Hematopoietic multipotent progenitor cell (in vitro differentiated cells): Measurements from ENCODE around the gene IRF8. TPM values are rescaled to one million over a fixed set of nuclear protein-coding genes. Genes with fewer than 3 reads are reported as not detected.
A peak's percentile ranks its signal among the peaks of the same experiment; 100 is the strongest.

Experiments used
- DNase-seq, 3 donors: peaks; one replicate each; pipeline ENCODE4 v3.0.0-alpha.2; 2011 to 2015; ENCODE audit warnings: low read depth in 2 of 3, low spot score in 2 of 3
- total RNA-seq: library from RNA; depleted of rRNA; stranded (reverse); fragments of >200 nt; gene quantifications from one replicate; pipeline ENCODE4 v1.2.3, GENCODE V29; 2012

IRF8 gene
- total RNA-seq, 1 donor = 19.7 TPM

DNA sequence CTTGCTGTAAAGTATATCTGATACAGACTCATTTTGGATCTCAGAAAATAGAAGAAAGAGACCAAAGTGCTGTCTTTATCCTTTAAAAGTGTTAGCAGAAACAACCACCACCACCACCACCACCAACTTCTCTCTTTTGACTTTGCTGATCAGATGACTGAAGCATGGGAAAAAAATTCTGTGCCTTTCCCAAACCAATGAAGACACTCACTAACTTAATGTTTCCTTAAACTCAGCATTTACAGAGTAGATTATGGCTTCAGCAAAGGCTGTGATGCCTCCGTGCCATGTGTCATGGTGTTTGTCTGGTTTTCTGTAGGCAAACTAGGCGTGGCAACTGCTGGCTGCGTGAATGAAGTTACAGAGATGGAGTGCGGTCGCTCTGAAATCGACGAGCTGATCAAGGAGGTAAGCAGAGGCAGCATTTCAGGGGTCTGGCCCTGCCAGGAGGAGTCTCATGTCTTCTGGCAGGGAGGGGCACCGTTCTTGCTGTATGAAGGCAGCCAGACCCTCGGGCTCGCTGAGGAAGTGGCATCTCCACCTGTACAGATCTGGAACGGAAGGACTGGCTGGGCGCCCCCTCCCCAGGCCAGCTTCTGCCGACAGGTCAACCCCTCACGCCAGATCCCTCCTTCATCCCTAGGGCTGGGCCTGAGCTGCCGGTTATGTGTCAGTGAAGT lies 12.4 kb downstream of the IRF8 start:
- no peak for DNase-seq

DNA sequence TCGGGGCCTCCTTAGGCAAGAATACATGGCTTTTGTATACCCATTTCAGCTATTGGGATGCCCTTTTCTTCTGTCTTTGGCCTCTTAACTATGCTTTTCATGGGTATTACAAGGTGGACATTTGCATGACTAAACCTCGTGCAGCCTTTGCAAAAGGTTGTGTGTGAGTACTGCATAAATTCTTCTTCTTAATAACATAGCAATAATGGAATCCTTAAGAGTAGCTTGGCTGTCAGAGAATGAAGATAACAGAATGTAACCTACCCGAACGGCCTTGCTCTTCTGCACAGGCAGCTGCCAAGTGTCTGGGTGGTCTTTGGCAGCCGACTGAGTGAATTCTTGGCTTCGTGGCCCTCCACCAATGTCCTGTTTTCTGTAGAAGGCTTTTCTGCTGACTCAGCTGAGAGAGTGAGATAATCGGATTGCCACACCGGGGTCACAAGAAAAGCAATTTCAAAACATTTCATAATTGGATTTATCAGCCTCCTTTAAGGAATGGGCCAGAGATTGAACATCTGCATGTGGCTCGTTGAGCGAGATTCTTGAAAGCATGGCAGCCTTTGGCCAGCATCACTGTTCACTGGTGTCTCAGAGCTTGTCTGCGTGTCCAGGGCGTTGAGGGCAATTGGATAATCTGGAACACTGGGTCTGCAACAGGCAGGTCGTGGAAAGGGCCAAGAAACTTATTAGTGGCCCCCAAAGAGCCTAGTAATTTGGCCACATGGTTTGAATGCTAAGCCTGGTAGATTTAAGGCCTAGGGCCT lies 13.4 kb downstream of the IRF8 start:
- DNase-seq = no peak

DNA sequence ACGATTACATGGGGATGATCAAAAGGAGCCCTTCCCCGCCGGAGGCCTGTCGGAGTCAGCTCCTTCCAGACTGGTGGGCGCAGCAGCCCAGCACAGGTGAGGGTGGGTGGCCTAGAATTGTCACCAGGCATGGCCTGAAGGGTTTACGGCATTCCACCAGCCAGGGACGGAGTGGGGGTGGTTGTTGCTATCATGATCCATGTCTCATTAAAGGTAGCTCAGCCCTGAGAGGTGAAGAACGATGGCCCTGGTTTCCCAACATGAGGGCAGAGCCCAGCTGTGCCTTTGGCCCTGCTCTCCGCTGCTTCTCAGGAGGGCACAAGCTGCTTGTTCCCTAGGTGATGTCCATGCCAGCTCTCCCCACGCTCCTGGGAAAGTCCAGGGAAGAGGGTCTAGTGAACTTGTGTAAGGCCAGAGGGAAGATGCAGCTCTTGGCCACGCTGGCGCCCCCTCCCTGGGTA lies 14.2 kb downstream of the IRF8 start:
- no peak for DNase-seq

DNA sequence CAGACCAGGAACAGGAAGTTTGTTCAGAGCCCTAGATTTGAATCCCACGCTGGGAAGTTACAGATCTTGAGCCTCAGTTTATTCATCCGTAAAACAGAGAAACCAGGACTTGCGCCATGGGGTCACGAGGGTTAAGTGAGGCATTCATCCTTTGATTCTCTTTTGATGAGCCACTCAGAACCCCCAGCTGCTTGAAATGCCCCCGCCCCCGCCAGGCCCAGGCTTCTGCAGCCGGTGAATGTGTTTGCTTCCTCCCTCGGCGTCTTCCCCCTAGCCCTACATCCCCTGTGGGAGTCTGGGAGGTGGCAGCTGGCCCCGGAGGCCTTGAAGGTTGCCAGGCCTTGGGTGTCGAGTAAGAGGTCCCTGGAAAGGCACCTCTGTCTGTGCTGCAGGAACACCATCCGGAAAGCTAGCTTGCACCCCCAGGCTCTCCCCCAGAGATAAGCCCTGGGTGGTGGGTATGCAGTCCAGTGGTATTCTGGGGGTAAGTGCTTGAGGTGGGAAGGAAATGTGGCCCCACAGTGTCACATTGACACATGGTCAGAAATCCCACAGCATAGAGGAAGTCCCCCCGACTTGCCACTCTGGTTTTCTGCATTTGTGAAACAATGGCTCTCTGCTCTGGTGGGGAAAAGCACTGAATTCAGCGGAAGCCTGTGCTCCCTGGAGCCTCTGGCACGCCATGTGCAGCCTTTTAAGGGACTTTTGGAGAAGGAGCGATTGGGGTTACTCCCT lies 14.9 kb downstream of the IRF8 start:
- DNase-seq = no peak

DNA sequence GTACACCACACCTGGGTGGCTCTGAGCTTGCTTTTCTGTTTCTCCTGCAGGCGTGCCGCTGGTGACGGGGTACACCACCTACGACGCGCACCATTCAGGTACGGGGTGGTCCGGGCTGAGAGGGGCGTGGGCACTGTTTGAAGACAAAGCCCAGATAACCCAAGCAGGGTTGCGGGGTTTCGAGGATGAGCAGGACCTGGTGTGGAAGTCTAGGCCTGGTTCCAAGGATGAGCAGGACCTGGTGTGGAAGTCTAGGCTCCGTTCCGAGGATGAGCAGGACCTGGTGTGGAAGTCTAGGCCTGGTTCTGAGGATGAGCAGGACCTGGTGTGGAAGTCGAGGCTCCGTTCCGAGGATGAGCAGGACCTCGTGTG lies 15.4 kb downstream of the IRF8 start:
- no peak for DNase-seq

- no peak for DNase-seq
Measured at GRCh38 chr16:85915125-85915845, 16.3 kb downstream of the IRF8 start.

GRCh38 chr16:85916141-85916890 lies 17.4 kb downstream of the IRF8 start:
- peak in 1 of 3 donors; percentile 39 for DNase-seq

GRCh38 chr16:85917012-85917411 lies 18.1 kb downstream of the IRF8 start:
- DNase-seq = no peak

DNA sequence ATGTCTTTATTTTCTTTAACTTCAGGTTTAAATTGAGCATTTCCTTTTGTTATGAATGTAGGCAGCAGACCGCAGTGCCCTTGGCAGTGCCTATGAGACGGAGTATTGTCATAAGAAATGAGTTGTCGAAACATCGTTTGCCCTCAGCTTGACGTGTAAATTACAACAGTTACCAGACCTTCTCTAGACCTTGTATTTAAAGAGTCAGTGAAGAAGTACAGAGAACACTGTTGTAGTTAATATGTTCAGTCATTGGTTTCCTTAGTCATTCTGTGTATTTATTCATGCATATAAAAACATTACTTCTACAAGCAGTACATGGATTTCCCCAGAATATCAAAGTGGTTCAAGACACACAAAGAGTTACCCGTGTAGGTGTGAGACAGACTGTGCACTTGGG lies 19.0 kb downstream of the IRF8 start:
- DNase-seq = no peak

DNA sequence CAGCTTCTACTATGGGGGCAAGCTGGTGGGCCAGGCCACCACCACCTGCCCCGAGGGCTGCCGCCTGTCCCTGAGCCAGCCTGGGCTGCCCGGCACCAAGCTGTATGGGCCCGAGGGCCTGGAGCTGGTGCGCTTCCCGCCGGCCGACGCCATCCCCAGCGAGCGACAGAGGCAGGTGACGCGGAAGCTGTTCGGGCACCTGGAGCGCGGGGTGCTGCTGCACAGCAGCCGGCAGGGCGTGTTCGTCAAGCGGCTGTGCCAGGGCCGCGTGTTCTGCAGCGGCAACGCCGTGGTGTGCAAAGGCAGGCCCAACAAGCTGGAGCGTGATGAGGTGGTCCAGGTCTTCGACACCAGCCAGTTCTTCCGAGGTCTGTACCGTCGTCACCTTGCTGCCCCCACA lies 19.5 kb downstream of the IRF8 start:
- DNase-seq = no peak

DNA sequence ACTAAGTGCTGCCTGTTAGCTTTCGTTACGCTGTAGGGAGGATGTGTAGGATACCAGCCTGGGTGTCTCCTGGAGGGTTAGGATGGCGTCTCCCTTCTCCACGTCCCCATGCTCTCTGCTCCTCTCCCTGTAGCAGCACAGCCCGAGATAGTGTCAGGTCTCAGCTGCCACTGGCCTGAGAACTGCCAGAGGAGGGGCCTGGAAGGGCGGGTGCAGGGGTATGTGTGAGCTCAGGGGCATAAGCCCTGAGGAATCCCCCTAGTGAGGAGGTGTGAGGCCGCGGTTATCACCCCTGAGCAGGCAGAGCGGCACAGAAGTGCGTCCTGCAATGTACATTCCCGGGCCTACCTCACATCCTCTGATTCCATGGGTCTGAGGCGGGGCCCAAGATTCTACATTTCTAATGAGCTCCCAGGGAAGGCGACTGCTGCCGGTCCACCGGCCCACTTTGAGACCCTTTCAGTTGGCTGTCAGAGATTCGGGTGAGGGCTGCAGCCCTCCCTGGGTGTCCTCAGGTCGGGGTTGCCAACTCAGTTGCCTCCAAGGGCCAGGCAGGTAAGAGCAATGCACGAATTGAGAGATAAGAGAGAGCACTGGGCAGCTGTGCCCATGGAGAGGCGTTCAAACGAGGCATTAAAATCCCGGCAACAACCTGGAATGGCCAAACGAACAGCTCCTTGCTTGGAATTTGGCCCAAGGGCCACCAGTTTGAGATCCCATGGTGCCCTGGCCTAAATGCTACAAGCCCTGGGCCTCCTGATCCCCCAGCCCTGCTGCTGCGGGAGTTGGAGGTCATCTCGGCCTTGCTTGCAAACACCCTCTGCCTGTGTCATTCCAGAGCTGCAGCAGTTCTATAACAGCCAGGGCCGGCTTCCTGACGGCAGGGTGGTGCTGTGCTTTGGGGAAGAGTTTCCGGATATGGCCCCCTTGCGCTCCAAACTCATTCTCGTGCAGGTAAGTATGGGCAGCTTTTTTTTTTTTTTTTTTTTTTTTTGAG lies 20.6 kb downstream of the IRF8 start:
- DNase-seq = no peak

GRCh38 chr16:85921026-85921425 lies 22.1 kb downstream of the IRF8 start:
- no peak for DNase-seq

GRCh38 chr16:85923153-85924021 lies 24.4 kb downstream of the IRF8 start:
- no peak for DNase-seq

DNA sequence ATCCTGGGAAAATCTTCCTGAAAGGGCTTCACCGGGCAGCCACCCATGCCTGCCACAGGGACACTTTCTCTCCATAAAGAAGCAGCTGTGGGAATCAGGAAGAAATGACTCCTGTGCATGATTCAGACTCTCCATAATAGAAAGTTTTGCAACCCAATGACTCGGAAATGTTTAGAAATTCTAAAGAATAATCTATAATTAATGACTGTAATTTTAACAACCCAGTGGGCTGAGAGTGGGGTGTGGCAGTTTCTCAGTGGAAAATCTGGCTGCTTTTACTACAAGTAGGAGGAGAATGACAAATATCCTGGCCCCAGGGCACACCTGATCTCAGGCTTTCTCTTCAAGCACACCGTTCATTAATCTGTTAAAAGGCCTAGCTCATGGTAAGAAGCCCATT lies 25.7 kb downstream of the IRF8 start:
- no peak for DNase-seq

GRCh38 chr16:85926370-85926769 lies 27.4 kb downstream of the IRF8 start:
- no peak for DNase-seq

GRCh38 chr16:85927371-85927770 lies 28.4 kb downstream of the IRF8 start:
- DNase-seq = no peak

- peak in 1 of 3 donors; percentile 46 for DNase-seq
Measured at GRCh38 chr16:85927959-85928358, 29.0 kb downstream of the IRF8 start.

- DNase-seq = peak in 2 of 3 donors; percentile 81 to 91
Measured at GRCh38 chr16:85928401-85928820, 29.4 kb downstream of the IRF8 start.
